ENCODE measurements around the gene TCOF1. TPM values are rescaled to one million over a fixed set of nuclear protein-coding genes. Genes with fewer than 3 reads are reported as not detected.

Gene TCOF1
- total RNA-seq, 1 experiment from 2014 or later, result 75.3 TPM

DNA sequence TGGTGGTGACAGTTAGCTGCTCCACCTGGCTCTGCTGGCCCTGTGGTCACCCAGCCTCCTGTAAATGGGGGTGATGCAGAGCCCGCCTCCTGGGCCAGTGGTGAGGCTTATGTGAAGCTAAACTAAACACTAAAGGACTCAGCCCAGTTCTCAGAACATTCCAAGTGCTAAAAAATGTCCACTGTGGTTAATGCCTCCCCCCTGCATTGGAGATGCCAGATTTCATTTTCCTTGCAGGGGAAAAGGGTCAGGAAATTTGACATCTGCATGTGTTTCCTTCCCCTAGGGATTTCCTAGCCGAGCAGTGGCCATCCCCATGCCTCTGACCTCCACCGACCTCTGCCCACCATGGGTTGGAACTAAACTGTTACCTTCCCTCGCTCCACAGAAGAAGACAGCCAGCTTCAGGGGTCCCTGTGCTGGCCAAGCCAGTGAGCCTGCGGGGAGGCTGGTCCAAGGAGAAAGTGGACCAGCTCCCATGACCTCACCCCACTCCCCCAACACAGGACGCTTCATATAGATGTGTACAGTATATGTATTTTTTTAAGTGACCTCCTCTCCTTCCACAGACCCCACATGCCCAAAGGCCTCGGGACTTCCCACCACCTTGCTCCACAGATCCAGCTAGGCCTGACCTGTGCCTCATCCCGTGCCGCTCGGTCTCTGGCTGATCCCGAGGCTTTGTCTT is 42.2 kb downstream of the TCOF1 start:
- Histone ChIP-seq H3K36me3 (ENCODE audit: low read depth) (no peaks in the 10 kb centered on the region), H3K4me2 (no peak overlapping the region), H3K27ac (no peak overlapping the region), H2AFZ (no peak overlapping the region), H3K4me3 (no peak overlapping the region), H3F3A (ENCODE audit: insufficient read depth, low read depth) (0 out of 2 replicates have a peak, but pooled peaks cover 5% of the 10 kb centered on the region), H3K9me3 (ENCODE audit: insufficient read depth, low read depth) (no peaks in the 10 kb centered on the region), H3K79me2 (ENCODE audit: low read depth) (no peaks in the 10 kb centered on the region), H3K9me2 (ENCODE audit: insufficient read depth) (no peaks in the 10 kb centered on the region), H3K4me1 (replicated peaks; ENCODE audit: insufficient read depth) (no peaks in the 10 kb centered on the region), H3K27me3 (ENCODE audit: insufficient read depth, low read depth) (no peaks in the 10 kb centered on the region), H4K20me1 (ENCODE audit: insufficient read depth) (no peaks in the 10 kb centered on the region)
- intact Hi-C loops (cut with micrococcal nuclease; ENCODE audit: unreplicated experiment), result loop anchor here (5.0 kb wide), 1 partner anchor 38 kb away; no protein-coding TSS in a partner anchor
- ChIA-PET CTCF (no interaction called here), POLR2A (ENCODE audit: unreplicated experiment) (interaction anchor here (0.5 to 0.6 kb wide), 2 partner anchors 206 to 439 kb away, joined by 3 to 4 read pairs; partner anchors contain the start of gene SLC26A2)
- TF ChIP-seq, protein P1, sequence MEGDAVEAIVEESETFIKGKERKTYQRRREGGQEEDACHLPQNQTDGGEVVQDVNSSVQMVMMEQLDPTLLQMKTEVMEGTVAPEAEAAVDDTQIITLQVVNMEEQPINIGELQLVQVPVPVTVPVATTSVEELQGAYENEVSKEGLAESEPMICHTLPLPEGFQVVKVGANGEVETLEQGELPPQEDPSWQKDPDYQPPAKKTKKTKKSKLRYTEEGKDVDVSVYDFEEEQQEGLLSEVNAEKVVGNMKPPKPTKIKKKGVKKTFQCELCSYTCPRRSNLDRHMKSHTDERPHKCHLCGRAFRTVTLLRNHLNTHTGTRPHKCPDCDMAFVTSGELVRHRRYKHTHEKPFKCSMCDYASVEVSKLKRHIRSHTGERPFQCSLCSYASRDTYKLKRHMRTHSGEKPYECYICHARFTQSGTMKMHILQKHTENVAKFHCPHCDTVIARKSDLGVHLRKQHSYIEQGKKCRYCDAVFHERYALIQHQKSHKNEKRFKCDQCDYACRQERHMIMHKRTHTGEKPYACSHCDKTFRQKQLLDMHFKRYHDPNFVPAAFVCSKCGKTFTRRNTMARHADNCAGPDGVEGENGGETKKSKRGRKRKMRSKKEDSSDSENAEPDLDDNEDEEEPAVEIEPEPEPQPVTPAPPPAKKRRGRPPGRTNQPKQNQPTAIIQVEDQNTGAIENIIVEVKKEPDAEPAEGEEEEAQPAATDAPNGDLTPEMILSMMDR (conservative IDR thresholded peaks at IDR 0.05), result no peak
- TF ChIP-seq EZH2 (IDR thresholded peaks at IDR 0.05; ENCODE audit: low read depth), result no peak
- no peak for DNase-seq
- no TSS peak for BruUV-seq (replicated peaks)

GRCh38 chr5:150400316-150401075 is 43.0 kb downstream of the TCOF1 start:
- Histone ChIP-seq H3F3A (ENCODE audit: insufficient read depth, low read depth) (0 out of 2 replicates have a peak, but pooled peaks cover 5% of the 10 kb centered on the region), H3K9me3 (ENCODE audit: insufficient read depth, low read depth) (no peaks in the 10 kb centered on the region), H4K20me1 (ENCODE audit: insufficient read depth) (no peaks in the 10 kb centered on the region), H3K4me3 (no peak overlapping the region), H3K9me2 (ENCODE audit: insufficient read depth) (no peaks in the 10 kb centered on the region), H3K4me1 (replicated peaks; ENCODE audit: insufficient read depth) (no peaks in the 10 kb centered on the region), H3K27me3 (ENCODE audit: insufficient read depth, low read depth) (no peaks in the 10 kb centered on the region), H2AFZ (no peak overlapping the region), H3K27ac (no peak overlapping the region), H3K4me2 (no peak overlapping the region), H3K79me2 (ENCODE audit: low read depth) (no peaks in the 10 kb centered on the region), H3K36me3 (ENCODE audit: low read depth) (no peaks in the 10 kb centered on the region)
- no peak for DNase-seq
- intact Hi-C loops (cut with micrococcal nuclease; ENCODE audit: unreplicated experiment), result no loop called here
- CTCF ChIA-PET, result no interaction called here
- BruUV-seq (replicated peaks), result no TSS peak
- POLR2A ChIA-PET (ENCODE audit: unreplicated experiment), result interaction anchor here (0.5 kb wide), 1 partner anchor 205 kb away, joined by 3 read pairs; no protein-coding TSS in a partner anchor
- no peak for TF ChIP-seq EZH2 (IDR thresholded peaks at IDR 0.05; ENCODE audit: low read depth)
- TF ChIP-seq, protein P1 (conservative IDR thresholded peaks at IDR 0.05), result no peak

- H3K79me2 ChIP-seq (ENCODE audit: low read depth), result no peaks in the 10 kb centered on the region
- ChIA-PET CTCF (no interaction called here), POLR2A (ENCODE audit: unreplicated experiment) (no interaction called here)
- BruUV-seq (replicated peaks), result no TSS peak
- no peaks in the 10 kb centered on the region for H3K4me1 ChIP-seq (replicated peaks; ENCODE audit: insufficient read depth)
- H3K4me2 ChIP-seq, result no peak overlapping the region
- no peak for DNase-seq
- no peaks in the 10 kb centered on the region for H4K20me1 ChIP-seq (ENCODE audit: insufficient read depth)
- no peak overlapping the region for H3K4me3 ChIP-seq
- 0 out of 2 replicates have a peak, but pooled peaks cover 5% of the 10 kb centered on the region for H3F3A ChIP-seq (ENCODE audit: insufficient read depth, low read depth)
- H2AFZ ChIP-seq, result no peak overlapping the region
- no peaks in the 10 kb centered on the region for H3K36me3 ChIP-seq (ENCODE audit: low read depth)
- H3K27ac ChIP-seq, result no peak overlapping the region
- intact Hi-C loops (cut with micrococcal nuclease; ENCODE audit: unreplicated experiment), result no loop called here
- H3K9me2 ChIP-seq (ENCODE audit: insufficient read depth), result no peaks in the 10 kb centered on the region
- H3K27me3 ChIP-seq (ENCODE audit: insufficient read depth, low read depth), result no peaks in the 10 kb centered on the region
- H3K9me3 ChIP-seq (ENCODE audit: insufficient read depth, low read depth), result no peaks in the 10 kb centered on the region
- TF ChIP-seq, protein P1 (conservative IDR thresholded peaks at IDR 0.05), result no peak
- TF ChIP-seq EZH2 (IDR thresholded peaks at IDR 0.05; ENCODE audit: low read depth), result no peak
Observed at GRCh38 chr5:150401076-150401375, 43.5 kb downstream of the TCOF1 start.

Data from PC-9 (cell line).